Measurements from ENCODE around the gene SAT1. TPM values are rescaled to one million over a fixed set of nuclear protein-coding genes. Genes with fewer than 3 reads are reported as not detected.

SAT1 gene
- total RNA-seq, 1 experiment from 2014 or later, result 55.2 TPM

DNA sequence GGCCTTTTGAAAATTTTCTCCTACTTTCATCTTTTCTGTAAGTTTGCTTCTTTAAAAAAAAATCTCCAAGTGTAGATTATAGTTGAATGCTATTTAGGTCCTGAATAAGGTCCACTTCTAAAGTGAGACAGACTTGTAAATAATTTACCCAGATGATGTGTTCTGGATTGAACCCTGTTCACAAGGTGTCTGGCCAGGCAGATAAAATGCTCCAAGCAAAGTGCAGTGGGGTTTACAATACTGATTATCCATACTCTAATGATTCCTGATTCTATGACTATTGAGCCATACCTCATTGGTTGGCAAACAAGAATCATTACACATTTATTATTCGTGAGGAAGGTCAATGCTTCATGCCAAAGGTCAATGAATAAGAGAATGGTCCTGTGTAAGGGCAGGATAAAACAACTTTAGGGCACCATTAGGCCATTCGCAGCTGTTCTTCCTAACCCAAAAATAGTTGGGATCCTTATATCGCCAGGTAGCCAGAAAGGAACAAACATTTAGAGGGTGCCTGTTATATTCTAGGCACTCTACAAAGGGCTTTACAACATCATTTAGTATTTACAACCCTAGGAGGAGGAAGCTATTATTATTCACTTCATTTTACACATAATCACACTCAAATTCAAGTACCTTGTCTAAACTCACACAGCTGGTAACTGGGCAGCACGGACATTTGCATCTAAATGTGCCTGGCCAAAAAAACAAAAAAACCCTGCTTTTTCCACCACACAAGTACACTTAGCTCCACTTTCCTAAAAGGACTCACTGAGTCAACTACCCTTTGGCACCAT is 18.6 kb upstream of the SAT1 start:
- Histone ChIP-seq H2BK12ac (ENCODE audit: insufficient read length, low read depth, low read length) (no peak overlapping the region), H3K23ac (ENCODE audit: insufficient read length, low read depth, low read length) (no peak overlapping the region), H3K18ac (ENCODE audit: insufficient read length, low read depth, low read length) (no peak overlapping the region), H3K9me3 (ENCODE audit: control insufficient read depth, low read depth, low read length) (no peaks in the 10 kb centered on the region), H3K79me1 (ENCODE audit: insufficient read depth, low read depth, low read length, poor library complexity, severe bottlenecking) (no peaks in the 10 kb centered on the region), H2BK5ac (ENCODE audit: insufficient read length, low read length) (no peak overlapping the region), H3K56ac (ENCODE audit: insufficient read length, low read depth, low read length) (no peak overlapping the region), H4K20me1 (ENCODE audit: control insufficient read depth, insufficient read depth, insufficient read length) (no peaks in the 10 kb centered on the region), H2BK120ac (ENCODE audit: low read depth, low read length, poor library complexity, severe bottlenecking) (no peak overlapping the region), H3T11ph (ENCODE audit: low read length) (no peak overlapping the region), H3K27me3 (ENCODE audit: insufficient read depth, low read length) (no peaks in the 10 kb centered on the region), H3K4ac (ENCODE audit: low read depth, low read length) (no peak overlapping the region), H2BK15ac (ENCODE audit: low read depth, low read length) (no peak overlapping the region), H4K91ac (ENCODE audit: insufficient read length, low read depth, low read length) (no peak overlapping the region), H4K5ac (ENCODE audit: insufficient read length, low read depth, low read length) (no peak overlapping the region), H3K4me2 (ENCODE audit: insufficient read depth, insufficient read length, low read length) (no peak overlapping the region), H2AK5ac (ENCODE audit: insufficient read length, low read length) (no peak overlapping the region), H3K23me2 (ENCODE audit: insufficient read length, low read depth, low read length, poor library complexity, severe bottlenecking) (no peaks in the 10 kb centered on the region), H3K14ac (ENCODE audit: insufficient read depth, low read length) (no peak overlapping the region), H3K9ac (ENCODE audit: extremely low read depth, insufficient read length, low read length) (no peak overlapping the region), H4K8ac (replicated peaks; ENCODE audit: insufficient read length, low read depth, low read length) (no peak overlapping the region), H2BK20ac (ENCODE audit: low read depth, low read length, poor library complexity, severe bottlenecking) (no peak overlapping the region), H2AFZ (ENCODE audit: low read length) (no peak overlapping the region), H3K4me1 (ENCODE audit: insufficient read depth, low read length) (peaks cover 2% of the 10 kb centered on the region; the same call in 1 of the 2 replicates), H3K79me2 (ENCODE audit: insufficient read depth, low read length) (no peaks in the 10 kb centered on the region), H3K27ac (ENCODE audit: insufficient read length, low read depth, low read length) (no peak overlapping the region)
- Mint-ChIP-seq H3K27ac (0 out of 7 replicates have a peak overlapping the region, but pooled peaks of 1 of the 3 experiments have one; percentile 8), H3K27me3 (ENCODE audit: low read depth) (no peaks in the 10 kb centered on the region; the same call in none of the 2 replicates), H3K4me3 (no peak overlapping the region), H3K36me3 (ENCODE audit: insufficient read depth in 1 of 3, low read depth in 3 of 3) (peaks cover 0 to 1% (median 0%) of the 10 kb centered on the region in 3 experiments; a peak in 1 of 7 replicates), H3K9me3 (peaks cover 5 to 8% of the 10 kb centered on the region in 2 experiments; a peak in 3 of 5 replicates), H3K4me1 (peaks cover 9 to 14% of the 10 kb centered on the region in 2 experiments)
- TF ChIP-seq, protein P1, sequence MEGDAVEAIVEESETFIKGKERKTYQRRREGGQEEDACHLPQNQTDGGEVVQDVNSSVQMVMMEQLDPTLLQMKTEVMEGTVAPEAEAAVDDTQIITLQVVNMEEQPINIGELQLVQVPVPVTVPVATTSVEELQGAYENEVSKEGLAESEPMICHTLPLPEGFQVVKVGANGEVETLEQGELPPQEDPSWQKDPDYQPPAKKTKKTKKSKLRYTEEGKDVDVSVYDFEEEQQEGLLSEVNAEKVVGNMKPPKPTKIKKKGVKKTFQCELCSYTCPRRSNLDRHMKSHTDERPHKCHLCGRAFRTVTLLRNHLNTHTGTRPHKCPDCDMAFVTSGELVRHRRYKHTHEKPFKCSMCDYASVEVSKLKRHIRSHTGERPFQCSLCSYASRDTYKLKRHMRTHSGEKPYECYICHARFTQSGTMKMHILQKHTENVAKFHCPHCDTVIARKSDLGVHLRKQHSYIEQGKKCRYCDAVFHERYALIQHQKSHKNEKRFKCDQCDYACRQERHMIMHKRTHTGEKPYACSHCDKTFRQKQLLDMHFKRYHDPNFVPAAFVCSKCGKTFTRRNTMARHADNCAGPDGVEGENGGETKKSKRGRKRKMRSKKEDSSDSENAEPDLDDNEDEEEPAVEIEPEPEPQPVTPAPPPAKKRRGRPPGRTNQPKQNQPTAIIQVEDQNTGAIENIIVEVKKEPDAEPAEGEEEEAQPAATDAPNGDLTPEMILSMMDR (conservative IDR thresholded peaks at IDR 0.05), result no peak
- no CpG with 5 or more reads among the region's 4 CpGs for WGBS (ENCODE audit: extremely low coverage, insufficient read length, low lambda C conversion rate)
- no peak for DNase-seq

Data from H9 (cell line).